Neuronal stem cell (in vitro differentiated cells): ENCODE data around the gene BCAR1.
"Not testable (repeated sequence)": the region's sequence is repeated elsewhere in the genome, so short reads cannot be mapped to it uniquely, and the experiment has no call there.

Experiments used
- DNase-seq: peaks from one replicate; pipeline ENCODE4 v3.0.0-alpha.2; 2013; ENCODE audit warnings: low spot score
- H2AFZ ChIP-seq: one replicate; pipeline ENCODE4 v1.6.1; 2013; ENCODE audit warnings: mild to moderate bottlenecking, low read length, inconsistent platforms
- H2AK5ac ChIP-seq: 2 replicates; pipeline ENCODE4 v1.6.1; 2013; ENCODE audit warnings: low read depth, mild to moderate bottlenecking, inconsistent platforms, low read length, moderate library complexity, mixed read lengths
- H2BK120ac ChIP-seq: 2 replicates; pipeline ENCODE4 v1.6.1; 2013; ENCODE audit warnings: low read depth, mild to moderate bottlenecking, inconsistent platforms, low read length, moderate library complexity, mixed read lengths
- H2BK12ac ChIP-seq: one replicate; pipeline ENCODE4 v1.6.1; 2013; ENCODE audit warnings: low read length, inconsistent platforms
- H2BK15ac ChIP-seq: 2 replicates; pipeline ENCODE4 v1.6.1; 2013; ENCODE audit warnings: mild to moderate bottlenecking, low read length, inconsistent platforms, mixed read lengths
- H2BK5ac ChIP-seq: one replicate; pipeline ENCODE4 v1.6.1; 2013; ENCODE audit warnings: inconsistent platforms, mild to moderate bottlenecking, low read length, moderate library complexity
- H3K14ac ChIP-seq: one replicate; pipeline ENCODE4 v1.6.1; 2013; ENCODE audit warnings: low read length, inconsistent platforms
- H3K18ac ChIP-seq: 2 replicates; pipeline ENCODE4 v1.6.1; 2013; ENCODE audit warnings: low read length, inconsistent platforms
- H3K23ac ChIP-seq: 2 replicates; pipeline ENCODE4 v1.6.1; 2013; ENCODE audit warnings: low read depth, mild to moderate bottlenecking, mixed read lengths, low read length, inconsistent platforms; ENCODE audit not compliant: poor library complexity
- H3K27ac ChIP-seq: replicated peaks from 3 replicates; pipeline ENCODE4 v1.5.1; 2013; ENCODE audit warnings: low read length, inconsistent platforms
- H3K27me3 ChIP-seq, 3 experiments: 2 replicates each; pipeline ENCODE4 v1.6.1; 2013; ENCODE audit warnings: low read length in 3 of 3, mild to moderate bottlenecking in 2 of 3, inconsistent platforms in 1 of 3, low read depth in 1 of 3, mixed read lengths in 1 of 3, moderate library complexity in 1 of 3; ENCODE audit not compliant: control insufficient read depth in 3 of 3, insufficient read depth in 3 of 3
- H3K36me3 ChIP-seq, 2 donors: replicated peaks in 1 of 2; 2 replicates each; pipeline ENCODE4 v1.6.1; 2013; ENCODE audit warnings: low read length in 2 of 2; ENCODE audit not compliant: control insufficient read depth in 2 of 2, insufficient read depth in 2 of 2
- H3K4ac ChIP-seq: 2 replicates; pipeline ENCODE4 v1.6.1; 2013; ENCODE audit warnings: inconsistent platforms, mild to moderate bottlenecking, low read length, moderate library complexity
- H3K4me1 ChIP-seq, 2 donors: 1 replicate in 1 of 2; 2 replicates in 1 of 2; pipeline ENCODE4 v1.6.1; 2013; ENCODE audit warnings: low read length in 2 of 2, low read depth in 1 of 2; ENCODE audit not compliant: control insufficient read depth in 2 of 2, insufficient read depth in 1 of 2
- H3K4me2 ChIP-seq: one replicate; pipeline ENCODE4 v1.6.1; 2013; ENCODE audit warnings: mild to moderate bottlenecking, low read length, inconsistent platforms; ENCODE audit not compliant: insufficient read depth, poor library complexity, severe bottlenecking
- H3K4me3 ChIP-seq, 2 donors: 2 replicates each; pipeline ENCODE4 v1.5.1; 2013; ENCODE audit warnings: low read length in 2 of 2, mild to moderate bottlenecking in 2 of 2, inconsistent platforms in 1 of 2, moderate library complexity in 1 of 2
- H3K79me1 ChIP-seq: one replicate; pipeline ENCODE4 v1.6.1; 2013; ENCODE audit warnings: low read depth, mild to moderate bottlenecking, inconsistent platforms, low read length, moderate library complexity
- H3K9ac ChIP-seq: one replicate; pipeline ENCODE4 v1.6.1; 2013; ENCODE audit warnings: mild to moderate bottlenecking, low read depth, low read length, inconsistent platforms; ENCODE audit not compliant: poor library complexity
- H3K9me3 ChIP-seq, 2 donors: replicated peaks in 1 of 2; 2 replicates each; pipeline versions ENCODE3 to v1.6.1; 2013; ENCODE audit warnings: low read length in 2 of 2, mild to moderate bottlenecking in 2 of 2, inconsistent platforms in 1 of 2, low read depth in 1 of 2, mixed read lengths in 1 of 2, moderate library complexity in 1 of 2; ENCODE audit not compliant: control insufficient read depth in 2 of 2, insufficient read depth in 1 of 2
- H4K8ac ChIP-seq: one replicate; pipeline ENCODE4 v1.6.1; 2013; ENCODE audit warnings: low read depth, mild to moderate bottlenecking, inconsistent platforms, low read length, moderate library complexity
- H4K91ac ChIP-seq: one replicate; pipeline ENCODE4 v1.6.1; 2013; ENCODE audit warnings: low read length, low read depth, mild to moderate bottlenecking, inconsistent platforms; ENCODE audit not compliant: poor library complexity
- WGBS, 2 donors: extraction: QIAGEN DNeasy Blood & Tissue Kit; methylation state at CpG; one replicate each; pipeline ENCODE4 v1.1.7; 2013; ENCODE audit warnings: missing lambda C conversion rate in 2 of 2, mixed read lengths in 1 of 2; ENCODE audit not compliant: insufficient read length in 2 of 2, insufficient replicate concordance in 1 of 2; ENCODE audit errors: extremely low coverage in 2 of 2; 5-methylcytosine and 5-hydroxymethylcytosine counted together

BCAR1 gene

DNA sequence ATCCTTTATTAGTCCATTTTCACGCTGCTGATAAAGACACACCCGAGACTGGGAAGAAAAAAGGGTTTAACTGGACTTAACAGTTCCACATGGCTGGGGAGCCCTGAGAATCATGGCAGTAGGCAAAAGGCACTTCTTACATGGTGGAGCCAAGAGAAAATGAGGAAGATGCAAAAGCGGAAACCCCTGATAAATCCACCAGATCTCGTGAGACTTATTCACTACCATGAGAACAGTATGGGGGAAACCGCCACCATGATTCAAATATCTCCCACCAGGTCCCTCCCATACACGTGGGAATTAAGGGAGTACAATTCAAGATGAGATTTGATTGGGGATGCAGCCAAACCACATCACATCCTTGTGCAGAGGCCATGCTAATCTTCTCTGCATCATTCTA lies 35.0 kb upstream of the BCAR1 start:
- Histone ChIP-seq H3K27ac (no peak overlapping the region), H3K14ac (no peak overlapping the region), H3K4me2 (no peak overlapping the region), H2BK120ac (no peak overlapping the region), H4K8ac (no peak overlapping the region), H2AK5ac (no peak overlapping the region), H3K4me3 (no peak overlapping the region), H4K91ac (no peak overlapping the region), H3K23ac (no peak overlapping the region), H3K36me3 (peaks cover 10 to 46% of the 10 kb centered on the region in 2 donors), H3K9me3 (no peaks in the 10 kb centered on the region), H3K27me3 (peaks cover 0 to 1% (median 0%) of the 10 kb centered on the region in 3 experiments), H2AFZ (no peak overlapping the region), H3K18ac (no peak overlapping the region), H3K4me1 (peaks cover 6 to 14% of the 10 kb centered on the region in 2 donors), H2BK15ac (no peak overlapping the region), H3K9ac (no peak overlapping the region), H2BK5ac (no peak overlapping the region), H3K79me1 (no peaks in the 10 kb centered on the region), H3K4ac (no peak overlapping the region), H2BK12ac (no peak overlapping the region)
- WGBS, 2 donors = no CpG with 5 or more reads among the region's 6 CpGs
- no peak for DNase-seq

DNA sequence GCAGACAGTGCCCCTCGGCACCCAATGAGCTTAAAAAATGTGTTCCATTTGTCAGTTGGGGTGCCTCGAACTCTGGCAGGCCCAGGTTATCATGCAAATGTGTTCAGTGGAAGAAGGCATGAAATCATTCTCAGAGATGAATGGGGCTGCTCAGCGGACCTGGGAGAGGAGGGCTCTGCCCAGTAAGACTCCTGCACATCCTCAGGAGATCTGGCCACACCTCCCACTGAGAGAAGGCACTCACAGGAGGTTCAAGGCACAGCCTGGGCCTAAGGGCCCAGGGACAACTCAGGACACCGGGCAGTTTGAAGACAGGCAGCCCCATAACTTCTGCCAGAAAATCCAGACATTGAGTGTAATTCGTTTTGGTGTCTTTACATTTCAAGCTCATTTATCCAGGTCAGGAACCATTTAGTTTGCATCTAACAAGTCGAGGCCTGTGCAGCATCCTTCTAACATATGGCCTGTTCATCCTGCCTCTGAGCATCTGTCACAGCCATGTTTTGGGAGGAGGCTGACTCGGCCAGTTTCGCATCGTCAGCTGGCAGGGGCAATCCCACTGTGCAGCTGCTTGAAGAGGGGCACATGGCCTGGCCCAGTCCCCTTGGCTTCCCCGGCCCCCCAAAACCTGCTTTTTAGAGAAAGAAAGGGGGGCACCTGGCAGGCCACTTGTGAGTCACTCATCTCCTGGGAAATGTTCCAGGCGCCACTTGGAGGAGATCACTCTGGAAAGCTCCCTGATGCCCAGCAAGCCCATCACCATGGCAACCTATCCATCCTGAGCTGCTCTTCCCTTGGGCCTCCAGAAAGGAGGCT lies 31.2 kb upstream of the BCAR1 start:
- DNase-seq = no peak
- Histone ChIP-seq H3K27me3 (peaks cover 0 to 1% (median 0%) of the 10 kb centered on the region in 3 experiments), H3K79me1 (no peaks in the 10 kb centered on the region), H3K4me1 (peaks cover 4 to 13% of the 10 kb centered on the region in 2 donors), H2BK5ac (no peak overlapping the region), H2BK15ac (no peak overlapping the region), H3K4me3 (no peak overlapping the region), H3K36me3 (peaks cover 3 to 12% of the 10 kb centered on the region in 2 donors), H3K9ac (no peak overlapping the region), H3K23ac (no peak overlapping the region), H3K27ac (no peak overlapping the region), H3K9me3 (no peaks in the 10 kb centered on the region), H2AFZ (no peak overlapping the region), H2AK5ac (no peak overlapping the region), H2BK120ac (no peak overlapping the region), H3K4me2 (no peak overlapping the region), H2BK12ac (no peak overlapping the region), H3K18ac (no peak overlapping the region), H4K8ac (no peak overlapping the region), H3K14ac (no peak overlapping the region), H3K4ac (no peak overlapping the region), H4K91ac (no peak overlapping the region)
- WGBS, 2 donors = no CpG with 5 or more reads among the region's 11 CpGs

DNA sequence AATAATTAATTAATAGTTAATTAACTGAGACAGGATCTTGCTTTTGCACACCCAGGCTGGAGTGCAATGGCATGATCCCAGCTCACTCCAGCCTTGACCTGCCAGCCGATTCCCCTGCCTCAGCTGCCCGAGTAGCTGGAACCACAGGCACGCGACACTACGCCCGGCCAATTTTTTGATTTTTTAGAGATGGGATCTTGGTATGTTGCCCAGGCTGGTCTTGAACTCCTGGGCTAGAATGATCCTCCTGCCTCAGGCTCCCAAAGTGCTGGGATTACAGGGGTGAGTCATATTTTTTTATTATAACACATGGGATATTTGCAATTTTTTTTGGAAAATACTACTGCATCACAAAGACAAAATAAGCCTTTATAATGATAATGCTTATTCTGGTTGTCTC lies 30.4 kb upstream of the BCAR1 start:
- no peak overlapping the region for H3K4ac ChIP-seq
- H3K14ac ChIP-seq = no peak overlapping the region
- no peak overlapping the region for H2BK120ac ChIP-seq
- no peak overlapping the region for H2BK12ac ChIP-seq
- H4K91ac ChIP-seq = no peak overlapping the region
- no peak overlapping the region for H4K8ac ChIP-seq
- no peak overlapping the region for H2AK5ac ChIP-seq
- peaks cover 0 to 1% (median 0%) of the 10 kb centered on the region in 3 experiments for H3K27me3 ChIP-seq
- no peaks in the 10 kb centered on the region for H3K79me1 ChIP-seq
- no peak overlapping the region for H2BK5ac ChIP-seq
- H3K4me1 ChIP-seq = peaks cover 0 to 6% of the 10 kb centered on the region in 2 donors
- WGBS, 2 donors = no CpG with 5 or more reads among the region's 6 CpGs
- H3K23ac ChIP-seq = no peak overlapping the region
- no peak overlapping the region for H2BK15ac ChIP-seq
- no peak overlapping the region for H3K9ac ChIP-seq
- no peak overlapping the region for H3K18ac ChIP-seq
- DNase-seq = no peak
- H2AFZ ChIP-seq = no peak overlapping the region
- no peak overlapping the region for H3K27ac ChIP-seq
- H3K4me3 ChIP-seq = no peak overlapping the region
- peaks cover 3 to 8% of the 10 kb centered on the region in 2 donors for H3K36me3 ChIP-seq
- no peak overlapping the region for H3K4me2 ChIP-seq
- peaks cover 0 to 2% of the 10 kb centered on the region in 2 donors for H3K9me3 ChIP-seq

DNA sequence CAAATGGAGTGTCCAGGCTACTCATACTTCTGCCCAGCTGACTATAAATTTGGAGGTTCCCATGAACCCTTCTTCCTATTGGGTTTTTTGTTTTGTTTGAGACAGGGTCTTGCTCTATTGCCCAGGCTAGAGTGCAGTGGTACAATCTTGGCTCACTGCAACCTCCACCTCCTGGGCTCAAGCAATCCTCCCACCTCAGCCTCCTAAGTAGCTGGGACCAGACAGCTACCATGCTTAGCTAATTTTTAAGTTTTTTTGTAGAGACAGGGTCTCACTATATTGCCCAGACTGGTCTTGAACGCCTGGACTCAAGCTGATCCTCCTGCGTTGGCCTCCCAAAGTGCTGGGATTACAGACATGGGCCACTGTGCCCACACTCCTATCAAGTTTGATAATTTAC lies 29.6 kb upstream of the BCAR1 start:
- not testable (repeated sequence) for H2AK5ac ChIP-seq, H3K4me2 ChIP-seq, H3K18ac ChIP-seq, H3K9me3 ChIP-seq, H2AFZ ChIP-seq, H3K4me1 ChIP-seq, DNase-seq, H3K27me3 ChIP-seq, H2BK5ac ChIP-seq, H4K91ac ChIP-seq, H4K8ac ChIP-seq, H2BK12ac ChIP-seq, H3K23ac ChIP-seq, H3K79me1 ChIP-seq, H2BK120ac ChIP-seq, H3K36me3 ChIP-seq, H3K14ac ChIP-seq, H2BK15ac ChIP-seq, H3K4ac ChIP-seq, H3K27ac ChIP-seq, H3K9ac ChIP-seq, H3K4me3 ChIP-seq
- WGBS, 2 donors = no CpG with 5 or more reads among the region's 2 CpGs
